GM19099 (cell line): ENCODE measurements around the gene LINC01488.

Experiments
- POLR2A ChIP-seq: IDR thresholded peaks from 3 replicates; pipeline ENCODE4 v1.6.1; 2011; ENCODE audit warnings: low read depth; ENCODE audit not compliant: insufficient read length; ENCODE audit errors: extremely low read depth

Gene LINC01488

DNA sequence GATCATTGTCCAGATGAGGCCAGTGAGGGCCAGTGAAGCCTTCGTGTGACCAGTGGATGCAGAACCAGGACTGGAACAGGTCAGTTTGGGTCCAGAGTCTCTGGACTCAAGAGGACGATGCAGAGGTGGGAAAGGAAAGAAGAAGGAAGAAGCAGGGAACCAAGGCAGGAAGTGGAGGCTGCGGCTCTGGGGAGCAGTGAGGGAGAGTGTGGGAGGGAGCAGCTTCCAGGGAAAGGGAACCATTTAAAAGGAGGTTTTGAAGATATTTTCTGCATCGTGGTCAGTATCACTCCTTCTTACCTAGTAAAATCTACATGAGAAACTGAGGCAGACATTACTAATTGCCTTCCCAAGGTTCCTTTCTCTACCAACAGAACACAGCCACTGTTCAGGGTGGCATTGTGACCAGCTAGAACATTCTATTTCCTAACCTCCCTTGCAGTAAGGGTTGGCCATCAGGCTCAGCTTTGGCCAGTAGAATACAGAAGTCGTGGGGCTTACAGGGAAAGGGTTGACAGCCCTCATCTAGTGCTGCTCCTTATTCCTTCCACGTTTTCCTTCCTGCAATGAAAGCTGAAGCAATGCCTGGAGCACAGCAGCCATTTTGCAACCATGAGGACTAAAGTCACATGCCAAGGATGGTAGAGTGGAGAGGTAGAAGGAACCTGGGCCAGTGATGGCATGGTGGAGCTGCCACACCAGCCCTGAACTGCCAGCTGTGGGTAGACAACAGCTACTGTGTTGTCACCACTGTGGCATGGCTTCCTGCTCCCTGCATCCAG, 29.1 kb upstream of the LINC01488 start:
- no peak for TF ChIP-seq POLR2A

DNA sequence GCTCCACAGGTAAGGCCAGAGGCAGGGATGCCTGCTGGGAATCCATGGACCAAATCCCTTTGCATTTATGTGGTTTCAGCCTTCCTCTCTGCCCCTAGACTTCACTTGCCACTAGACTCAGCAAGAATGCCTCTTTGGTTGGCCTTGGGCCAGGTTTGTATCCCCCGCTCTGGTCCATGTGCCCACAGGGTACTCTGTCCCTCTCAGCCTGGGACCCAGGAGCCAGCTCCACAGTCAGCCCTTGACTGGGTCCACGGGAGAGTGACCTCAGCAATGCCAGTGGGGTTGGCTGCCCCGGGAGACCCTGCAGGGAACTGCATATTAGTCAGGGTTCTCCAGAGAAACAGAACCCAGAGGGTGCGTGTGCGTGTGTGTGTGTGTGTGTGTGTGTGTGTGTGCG, 28.3 kb upstream of the LINC01488 start:
- TF ChIP-seq POLR2A, result no peak

DNA sequence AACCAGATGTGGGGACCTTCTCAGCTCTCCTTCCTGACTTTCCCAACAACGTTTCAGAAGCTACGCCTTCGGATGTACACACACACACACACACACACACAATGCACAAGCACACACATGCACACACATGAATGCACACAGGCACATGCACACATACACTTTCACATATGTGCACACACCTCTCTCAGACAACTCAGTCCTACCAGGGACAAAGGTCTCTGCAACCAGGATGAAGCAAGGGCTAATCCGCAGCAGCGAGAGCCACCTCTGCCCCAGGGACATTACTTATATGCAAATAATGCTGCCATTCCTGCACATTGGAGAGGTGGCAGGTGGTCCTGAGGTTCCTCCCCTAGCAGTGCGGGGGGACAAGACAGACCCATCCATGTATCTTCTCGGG, 27.4 kb upstream of the LINC01488 start:
- TF ChIP-seq POLR2A, result no peak

DNA sequence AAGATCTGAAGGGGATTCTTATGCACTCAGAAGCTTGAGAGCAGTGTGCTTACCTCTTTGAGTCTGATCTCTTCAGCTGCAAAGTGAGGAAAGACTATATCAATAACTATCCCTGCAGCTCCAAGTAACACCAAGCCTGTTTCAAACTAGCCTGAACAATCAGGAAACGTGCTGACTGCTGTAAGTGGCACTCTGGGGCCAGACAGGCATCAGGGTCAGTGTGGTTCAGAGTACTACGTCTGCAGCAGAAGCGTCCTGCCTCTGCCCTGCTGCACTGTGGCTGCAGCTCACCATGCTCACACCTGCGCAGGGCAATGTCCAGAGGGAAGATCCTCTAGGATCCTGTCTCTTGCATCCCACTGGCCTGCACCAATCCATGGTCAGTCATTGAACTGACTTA, 25.5 kb upstream of the LINC01488 start:
- TF ChIP-seq POLR2A, result no peak

DNA sequence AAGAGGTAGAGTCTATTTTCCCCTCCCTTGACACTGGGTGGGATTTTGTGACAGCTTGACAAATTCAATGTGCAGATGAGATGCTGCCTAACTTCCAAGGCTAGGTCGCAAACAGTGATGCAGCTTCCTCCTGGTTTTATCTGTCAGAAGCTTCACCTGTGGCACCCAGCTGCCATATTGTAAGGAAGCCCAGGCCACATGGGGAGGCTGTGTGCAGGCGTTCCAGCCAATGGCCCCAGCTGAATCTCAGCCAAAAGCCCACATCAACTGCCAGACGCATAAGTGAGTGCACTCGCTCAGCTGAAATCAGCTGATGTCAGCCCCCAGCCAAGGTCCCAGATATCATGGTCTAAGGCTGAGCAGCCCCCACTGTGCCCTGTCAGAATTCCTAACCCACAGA, 24.8 kb upstream of the LINC01488 start:
- no peak for TF ChIP-seq POLR2A

DNA sequence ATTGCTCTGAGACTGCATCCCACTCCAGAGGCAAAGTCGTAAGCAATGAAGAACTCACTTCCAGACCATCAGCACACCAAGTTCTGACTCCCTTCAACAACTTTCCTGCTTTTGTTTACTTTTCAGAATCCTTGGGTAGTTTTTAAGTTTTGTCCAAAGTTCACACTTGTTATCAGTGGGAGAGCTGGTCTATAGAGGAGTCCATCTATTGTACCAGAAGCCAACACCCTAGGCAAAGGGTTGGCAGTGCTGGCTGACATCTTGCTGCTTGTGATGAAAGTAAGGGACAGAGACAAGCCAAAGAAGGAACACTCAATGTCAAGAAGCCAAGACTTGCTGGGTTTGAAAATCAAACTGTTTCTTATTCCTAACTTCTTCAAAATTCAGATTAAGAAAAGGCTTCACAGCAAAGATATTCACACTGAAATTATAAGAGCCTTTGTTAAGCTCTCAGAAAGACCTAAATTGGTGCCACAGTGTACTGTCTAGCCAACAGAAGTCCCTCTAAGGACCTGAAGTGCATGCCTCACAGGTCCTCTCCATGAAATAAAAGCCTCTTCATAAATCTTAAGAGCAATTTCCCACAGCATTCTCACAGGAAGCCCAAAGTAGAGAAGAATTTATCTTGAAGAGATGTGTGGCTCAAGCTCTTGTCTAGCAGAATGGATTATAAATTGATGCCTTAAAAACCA, 21.5 kb upstream of the LINC01488 start:
- no peak for TF ChIP-seq POLR2A

DNA sequence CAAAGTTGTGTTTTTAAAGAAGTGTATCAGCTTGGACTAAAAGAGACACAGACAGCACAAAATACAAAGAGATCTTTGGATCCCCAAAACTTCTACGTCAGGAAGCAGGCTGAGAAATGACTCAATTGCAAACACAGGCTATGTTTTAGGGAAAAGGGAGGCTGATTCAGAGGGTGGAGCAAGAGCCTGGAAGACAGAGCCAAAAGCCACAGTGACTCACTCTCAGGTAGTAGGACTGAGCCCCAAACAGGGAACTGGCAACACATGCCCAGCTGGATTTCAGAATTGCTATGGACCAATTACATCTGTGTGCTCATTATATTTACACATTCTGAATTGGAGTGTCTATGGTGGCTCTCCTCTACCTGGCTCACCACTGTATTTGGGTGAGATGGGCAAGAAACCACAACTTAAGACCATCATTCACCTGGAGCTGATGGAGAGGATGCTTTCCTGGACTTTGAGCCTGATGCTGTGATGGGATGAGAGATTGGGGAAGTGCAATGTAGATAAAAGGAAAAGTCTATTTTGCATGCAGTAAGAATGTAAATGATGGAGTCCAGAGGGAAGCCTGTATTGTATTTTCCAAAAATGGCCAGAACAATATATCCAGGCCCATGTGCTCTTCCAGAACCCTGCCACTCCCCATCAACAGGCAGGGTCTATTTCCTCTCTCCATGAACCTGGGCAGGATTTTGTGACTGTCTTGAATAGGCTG, 20.8 kb upstream of the LINC01488 start:
- no peak for TF ChIP-seq POLR2A

DNA sequence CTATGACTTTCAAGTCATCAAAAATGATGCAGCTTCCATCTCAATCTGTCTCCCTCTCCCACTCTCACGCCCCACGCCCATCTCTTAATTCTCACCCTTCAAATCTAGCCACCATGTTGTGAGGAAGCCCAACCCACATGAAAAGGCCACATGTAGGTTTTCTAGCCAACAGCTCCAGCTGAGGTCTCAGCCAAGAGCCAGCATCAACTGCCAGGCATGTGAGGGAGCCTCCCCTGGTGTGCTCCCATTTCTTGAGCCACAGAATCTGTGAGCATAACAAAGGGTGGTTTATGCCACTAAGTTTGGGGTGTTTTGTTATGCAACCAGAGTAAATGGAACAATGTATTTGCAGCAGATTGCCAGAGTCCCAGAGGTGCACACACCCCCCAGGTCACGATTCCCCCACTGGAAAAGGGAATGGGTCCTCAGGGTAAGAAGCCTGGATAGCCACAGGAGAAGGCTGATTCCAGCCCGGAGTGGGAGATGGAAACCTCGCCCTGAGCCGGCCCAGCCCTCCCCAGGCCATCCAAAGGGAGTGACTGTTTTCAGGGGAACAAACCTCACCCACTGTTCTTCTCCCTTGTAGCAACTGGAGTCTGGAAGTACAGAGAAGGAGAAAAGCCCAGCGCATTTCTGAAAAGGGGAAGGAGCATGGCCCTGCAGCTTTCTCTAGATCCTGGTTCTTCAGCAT, 20.0 kb upstream of the LINC01488 start:
- TF ChIP-seq POLR2A, result no peak

DNA sequence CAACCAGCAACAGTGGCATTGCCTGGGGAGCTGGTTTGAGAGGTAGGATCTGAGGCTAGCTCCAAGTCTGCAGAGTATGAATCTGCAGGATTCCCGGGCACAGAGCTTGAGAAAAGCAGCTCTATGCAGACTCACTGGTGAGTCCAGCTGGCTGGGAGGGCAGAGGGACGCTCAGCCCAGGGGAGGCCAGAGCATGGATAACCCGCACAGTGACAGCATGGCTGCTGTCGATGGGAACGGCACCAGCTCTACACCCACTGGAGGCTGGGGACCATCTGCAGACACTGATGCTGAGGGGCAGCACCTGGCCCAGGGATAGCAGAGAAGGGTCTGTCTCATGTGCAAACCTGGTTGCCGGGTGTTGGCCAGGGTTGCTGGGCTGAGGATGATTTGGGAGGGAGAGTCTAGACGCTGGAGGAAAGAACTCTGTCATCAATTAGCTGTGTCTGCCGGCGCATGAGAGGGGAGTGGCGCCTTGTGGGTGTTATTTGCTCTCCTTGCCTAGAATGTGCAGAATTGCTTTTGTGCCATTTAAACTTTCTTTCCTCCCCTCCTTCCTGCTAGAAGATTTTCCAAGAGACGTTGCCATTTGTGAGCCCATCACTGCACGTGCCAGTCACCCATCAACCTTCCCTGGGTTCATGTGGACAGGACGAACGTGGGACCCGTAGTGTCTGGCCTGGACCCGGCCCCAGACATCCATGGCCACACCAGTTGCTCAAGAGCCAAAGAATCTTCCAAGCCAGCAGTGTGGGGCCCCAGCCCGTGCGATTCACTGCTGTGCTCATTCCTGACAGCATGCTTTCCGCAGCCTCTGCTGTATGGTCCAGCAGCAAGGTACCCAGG, 19.1 kb upstream of the LINC01488 start:
- TF ChIP-seq POLR2A, result no peak

DNA sequence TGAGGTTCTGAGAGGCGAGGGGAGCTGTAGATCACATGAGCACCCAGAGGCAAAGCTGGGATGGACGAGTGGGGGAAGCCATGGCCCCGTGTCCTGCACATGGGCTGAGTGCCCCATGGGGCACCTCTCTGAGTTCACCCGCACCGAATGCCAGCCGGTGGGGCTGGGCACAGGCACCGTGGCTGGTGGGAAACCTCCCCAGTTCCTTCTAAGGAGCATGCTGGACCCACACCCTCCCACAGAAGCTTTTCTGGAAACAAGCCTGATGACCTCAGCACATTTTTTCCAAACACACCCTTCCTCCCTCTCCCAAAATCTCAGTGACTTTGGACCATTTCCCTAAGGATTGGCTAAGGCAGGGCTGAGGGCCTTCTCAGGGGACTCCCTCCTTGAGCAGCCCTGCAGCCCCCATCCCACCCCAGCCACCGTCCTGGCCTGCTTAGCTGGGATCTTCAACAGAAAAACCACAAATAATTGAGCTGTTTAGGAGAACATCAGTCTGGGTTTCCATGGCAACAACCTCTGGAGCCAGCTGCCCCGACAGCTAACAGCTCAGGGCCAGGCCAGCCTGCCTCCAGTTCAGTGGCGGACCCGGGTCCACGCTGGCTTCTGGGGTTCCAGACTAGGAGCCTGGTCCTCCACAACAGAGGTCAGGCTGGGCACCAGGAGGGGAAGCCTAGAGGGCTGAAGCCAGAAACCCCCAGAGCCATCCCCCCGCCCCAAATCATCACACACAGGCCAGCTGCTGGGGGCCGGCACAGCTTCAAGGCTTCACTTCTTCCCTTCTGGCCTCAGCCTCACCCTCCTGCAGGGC, 18.1 kb upstream of the LINC01488 start:
- TF ChIP-seq POLR2A, result no peak

DNA sequence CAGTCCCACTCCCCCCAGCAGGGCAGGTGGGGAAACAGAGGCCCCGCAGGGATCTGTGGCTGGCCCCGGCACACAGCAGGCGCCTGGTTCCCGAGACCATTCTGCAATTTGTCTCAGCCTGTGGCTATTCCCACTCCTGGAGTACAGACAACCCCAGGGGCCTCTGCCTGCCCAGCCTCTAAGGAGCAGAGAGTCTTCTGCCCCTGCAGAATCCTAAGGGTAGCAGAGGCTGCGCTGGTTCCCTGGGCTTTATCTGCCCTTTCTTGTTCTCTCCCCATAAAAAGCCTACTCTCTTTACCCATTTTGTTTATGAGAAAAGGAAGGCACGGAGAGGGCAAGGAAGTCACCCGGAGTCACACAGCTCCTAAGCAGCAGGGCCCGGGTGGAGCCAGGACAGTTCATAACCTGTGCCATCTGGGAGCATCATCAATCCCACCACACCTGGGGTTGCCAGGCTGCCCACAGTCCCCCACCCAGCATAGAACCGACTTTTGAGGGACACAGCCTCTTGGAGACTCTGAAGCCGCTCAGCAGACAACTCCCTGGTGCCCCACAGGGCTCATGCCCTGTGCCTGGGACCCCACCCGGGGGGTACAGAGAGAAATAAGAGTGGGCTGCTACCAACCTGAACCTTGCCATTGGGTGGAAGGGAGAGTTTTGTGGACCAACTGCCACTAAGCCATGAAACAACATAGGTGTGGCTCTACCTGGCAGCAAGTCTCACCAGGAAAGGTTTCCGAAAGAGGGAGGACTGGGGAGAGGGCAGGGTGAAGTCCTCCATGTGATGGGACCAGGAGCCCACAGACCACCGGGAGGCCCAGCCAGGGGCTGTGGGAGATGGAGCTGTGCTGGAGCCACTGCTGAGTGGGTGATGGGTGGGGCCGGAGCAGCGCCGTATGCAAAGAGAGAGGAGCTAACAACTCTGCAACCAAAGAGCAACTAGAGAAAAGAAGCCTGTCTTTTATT, 17.2 kb upstream of the LINC01488 start:
- TF ChIP-seq POLR2A, result no peak

DNA sequence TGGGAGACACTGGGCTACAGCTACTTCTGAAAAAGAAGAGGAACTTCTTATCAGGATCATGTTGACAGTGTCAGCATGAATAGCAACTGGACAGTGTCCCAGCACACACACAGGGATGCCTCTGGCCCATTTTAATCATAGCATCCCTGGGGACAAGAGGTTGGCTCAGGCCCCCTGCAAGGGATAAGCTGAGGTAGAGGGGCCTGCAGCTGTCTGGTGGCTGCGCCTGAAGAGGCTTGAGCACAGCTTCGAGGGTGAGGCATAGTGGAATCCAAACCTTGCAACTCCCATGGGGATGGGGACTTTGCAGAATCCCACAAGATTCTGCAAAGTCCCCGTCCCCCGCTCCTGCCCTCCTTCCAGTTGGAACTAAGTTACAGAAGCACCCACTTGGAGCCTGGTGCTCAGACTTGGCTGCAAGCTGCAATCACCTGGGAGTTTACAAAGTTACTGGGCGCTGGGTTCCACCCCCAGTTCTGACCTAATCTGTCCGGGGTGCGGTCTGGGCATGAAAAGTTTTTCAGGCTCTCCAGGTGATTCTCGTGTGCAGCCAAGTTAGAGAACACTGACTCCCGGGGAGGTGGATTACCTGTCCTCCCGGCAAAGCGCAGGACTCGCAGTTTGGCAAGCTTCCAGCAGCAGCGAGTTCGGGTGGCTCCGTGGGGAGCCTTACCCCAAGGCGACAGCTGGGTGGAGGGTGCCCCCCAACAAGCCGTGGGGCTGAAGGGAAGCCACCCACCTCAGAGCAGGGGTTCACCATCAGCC, 16.0 kb upstream of the LINC01488 start:
- no peak for TF ChIP-seq POLR2A

DNA sequence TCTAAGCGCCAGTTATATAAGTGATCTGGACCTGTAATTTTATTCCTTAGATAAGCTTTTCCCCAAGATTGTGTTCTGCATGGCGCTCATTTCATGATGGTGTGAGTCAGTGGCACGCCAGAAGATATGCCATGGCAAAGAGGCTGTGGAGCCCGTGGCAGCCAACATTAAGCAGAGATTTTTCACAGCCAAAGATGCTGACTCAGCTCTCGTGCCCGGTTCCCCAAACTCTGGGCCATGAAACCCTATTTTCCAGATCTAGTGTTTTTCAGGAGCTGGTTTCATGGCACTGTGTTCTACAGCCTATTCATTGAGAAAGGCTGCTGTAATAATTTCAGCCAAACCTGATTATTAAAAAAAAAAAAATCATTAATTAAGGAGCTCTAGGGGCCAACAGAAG, 15.4 kb upstream of the LINC01488 start:
- TF ChIP-seq POLR2A, result no peak
